Keratinocyte (primary cell): ENCODE measurements around the gene CNTROB. TPM values are rescaled to one million over a fixed set of nuclear protein-coding genes. Genes with fewer than 3 reads are reported as not detected.

Experiments
- DNase-seq: peaks from one replicate; pipeline ENCODE4 v3.0.0-alpha.2; 2011; ENCODE audit warnings: low read depth, missing footprints, low spot score
- FAIRE-seq: peaks from 2 replicates; lab custom pipeline; 2011; peaks lifted over from hg19 to GRCh38; lab: Jason Lieb, UNC
- H2AFZ ChIP-seq: 2 replicates; pipeline ENCODE4 v1.6.0; 2012; ENCODE audit warnings: low read length, control low read depth, inconsistent platforms; ENCODE audit not compliant: control insufficient read depth
- H3K27ac ChIP-seq: 2 replicates; pipeline ENCODE4 v1.5.1; 2011; ENCODE audit warnings: low read length; ENCODE audit not compliant: control insufficient read depth, insufficient read depth
- H3K27me3 ChIP-seq: 3 replicates; pipeline ENCODE4 v1.6.0; 2011; ENCODE audit warnings: low read length; ENCODE audit not compliant: control insufficient read depth, insufficient read depth; ENCODE audit errors: extremely low read depth
- H3K36me3 ChIP-seq, 2 experiments: 2 replicates in 1 of 2; 3 replicates in 1 of 2; pipeline ENCODE4 v1.5.1; 2011; ENCODE audit warnings: low read length in 2 of 2, mild to moderate bottlenecking in 1 of 2; ENCODE audit not compliant: control insufficient read depth in 2 of 2, insufficient read depth in 2 of 2; ENCODE audit errors: extremely low read depth in 1 of 2
- H3K4me1 ChIP-seq: 3 replicates; pipeline ENCODE4 v1.5.1; 2011; ENCODE audit warnings: low read length; ENCODE audit not compliant: control insufficient read depth, insufficient read depth; ENCODE audit errors: extremely low read depth
- H3K4me2 ChIP-seq: 3 replicates; pipeline ENCODE4 v1.6.0; 2011; ENCODE audit warnings: low read depth, low read length; ENCODE audit not compliant: control insufficient read depth, insufficient read depth; ENCODE audit errors: extremely low read depth
- H3K4me3 ChIP-seq, 3 experiments: fragments of 200-600 bp in 1 of 3; sonication (generic) in 1 of 3; 2 replicates in 2 of 3; 3 replicates in 1 of 3; pipeline ENCODE4 v1.5.1; 2011 to 2016; ENCODE audit warnings: low read length in 3 of 3, mild to moderate bottlenecking in 3 of 3, control low read depth in 2 of 3, inconsistent platforms in 1 of 3, low read depth in 1 of 3, mixed read lengths in 1 of 3, mixed run types in 1 of 3, moderate library complexity in 1 of 3; ENCODE audit not compliant: control insufficient read depth in 2 of 3, insufficient read depth in 2 of 3; ENCODE audit errors: extremely low read depth in 1 of 3
- H3K79me2 ChIP-seq: 2 replicates; pipeline ENCODE4 v1.6.0; 2012; ENCODE audit warnings: low read length; ENCODE audit not compliant: control insufficient read depth, insufficient read depth
- H3K9ac ChIP-seq: 3 replicates; pipeline ENCODE4 v1.6.0; 2011; ENCODE audit warnings: low read length; ENCODE audit not compliant: control insufficient read depth, insufficient read depth; ENCODE audit errors: extremely low read depth
- H3K9me1 ChIP-seq: 3 replicates; pipeline ENCODE4 v1.6.0; 2011; ENCODE audit warnings: low read length; ENCODE audit not compliant: control insufficient read depth, insufficient read depth; ENCODE audit errors: extremely low read depth
- H3K9me3 ChIP-seq: 2 replicates; pipeline ENCODE4 v1.5.1; 2012; ENCODE audit warnings: low read depth, low read length; ENCODE audit not compliant: control insufficient read depth
- H4K20me1 ChIP-seq: 3 replicates; pipeline ENCODE4 v1.6.0; 2011; ENCODE audit warnings: low read length; ENCODE audit not compliant: control insufficient read depth, insufficient read depth; ENCODE audit errors: extremely low read depth
- CTCF ChIP-seq, 3 experiments: IDR thresholded peaks in 1 of 3; conservative IDR thresholded peaks in 1 of 3; optimal IDR thresholded peaks in 1 of 3; 2 replicates in 2 of 3; 3 replicates in 1 of 3; pipeline versions ENCODE3 to v1.5.1; 2011; ENCODE audit warnings: low read length in 3 of 3, mild to moderate bottlenecking in 3 of 3, moderate library complexity in 2 of 3, control low read depth in 1 of 3, inconsistent platforms in 1 of 3; ENCODE audit not compliant: insufficient read depth in 2 of 3; ENCODE audit errors: extremely low read depth in 1 of 3
- EZH2 ChIP-seq: IDR thresholded peaks from one replicate; pipeline ENCODE4 v1.6.1; 2012; ENCODE audit warnings: inconsistent platforms, mild to moderate bottlenecking, low read length, moderate library complexity
- dilution Hi-C: fragments of 300-500 bp; cut with MboI; formaldehyde crosslinking; loops from one replicate; pipeline ENCODE4 v1.7.0; 2020; ENCODE audit warnings: low sequenced_read_pairs; ENCODE audit not compliant: extremely low pct_ligation_motif_present
- polyA plus RNA-seq, 5 experiments: library from polyadenylated mRNA; depleted of rRNA in 3 of 5; stranded (reverse) in 3 of 5; stranded (forward) in 1 of 5; unstranded in 1 of 5; fragments of >200 nt; gene quantifications; 1 replicate in 1 of 5; 2 replicates in 3 of 5; 3 replicates in 1 of 5; pipeline versions ENCODE4 v1.2.1 to v1.2.3, GENCODE V29; 2011 to 2012; ENCODE audit warnings: missing spikeins in 2 of 5, low read depth in 1 of 5, low replicate concordance in 1 of 5

CNTROB gene
- polyA plus RNA-seq, 1 donor (not counting 4 experiments of a cell fraction or from before 2014, with no cell fraction given), result 17.4 TPM

- Histone ChIP-seq H2AFZ (peak overlapping the region; percentile 48), H3K9me1 (no peaks in the 10 kb centered on the region), H3K4me3 (no peak overlapping the region), H3K4me2 (peak overlapping the region; percentile 52), H3K9me3 (no peaks in the 10 kb centered on the region), H3K4me1 (peaks cover 13% of the 10 kb centered on the region), H3K9ac (no peak overlapping the region), H3K79me2 (no peaks in the 10 kb centered on the region), H4K20me1 (no peaks in the 10 kb centered on the region), H3K27me3 (no peaks in the 10 kb centered on the region), H3K36me3 (no peaks in the 10 kb centered on the region), H3K27ac (peak overlapping the region; percentile 7)
- TF ChIP-seq CTCF (optimal IDR thresholded peaks at IDR 0.05 in 1 of 3, IDR thresholded peaks at IDR 0.05 in 1 of 3, conservative IDR thresholded peaks at IDR 0.05 in 1 of 3; ENCODE audit: extremely low read depth in 1 of 3, insufficient read depth in 2 of 3, low read length in 3 of 3) (peak in 1 of 3 experiments; percentile 42), EZH2 (no peak)
- no peak for DNase-seq
- dilution Hi-C loops, result no loop called here
- no peak for FAIRE-seq
Measured at GRCh38 chr17:7982666-7983065, 50.7 kb downstream of the CNTROB start.

DNA sequence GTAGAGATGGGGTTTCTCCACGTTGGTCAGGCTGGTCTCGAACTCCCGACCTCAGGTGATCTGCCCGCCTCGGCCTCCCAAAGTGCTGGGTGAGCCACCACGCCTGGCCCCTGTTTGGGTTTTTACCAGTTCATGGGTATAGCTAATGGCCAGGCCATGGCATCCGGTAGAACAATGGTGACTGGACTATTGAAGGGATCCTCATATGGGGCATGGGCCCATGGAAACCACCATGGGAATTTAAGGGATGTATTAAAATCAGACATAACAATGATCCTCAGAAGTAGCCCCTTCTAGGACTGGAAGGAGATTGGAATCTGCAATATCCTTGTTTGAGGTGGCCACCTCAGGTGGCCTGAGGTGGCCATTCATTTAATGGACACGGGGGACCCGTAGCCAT, 52.9 kb downstream of the CNTROB start:
- H3K9me3 ChIP-seq, result no peaks in the 10 kb centered on the region
- no peaks in the 10 kb centered on the region for H3K36me3 ChIP-seq
- dilution Hi-C loops, result no loop called here
- no peaks in the 10 kb centered on the region for H3K79me2 ChIP-seq
- H3K27me3 ChIP-seq, result no peaks in the 10 kb centered on the region
- no peak overlapping the region for H2AFZ ChIP-seq
- TF ChIP-seq CTCF (optimal IDR thresholded peaks at IDR 0.05 in 1 of 3, IDR thresholded peaks at IDR 0.05 in 1 of 3, conservative IDR thresholded peaks at IDR 0.05 in 1 of 3; ENCODE audit: extremely low read depth in 1 of 3, insufficient read depth in 2 of 3, low read length in 3 of 3) (no peak), EZH2 (no peak)
- DNase-seq (no peak), FAIRE-seq (no peak)
- H3K27ac ChIP-seq, result no peak overlapping the region
- peaks cover 16% of the 10 kb centered on the region for H3K4me1 ChIP-seq
- H3K4me3 ChIP-seq, result no peak overlapping the region
- no peaks in the 10 kb centered on the region for H4K20me1 ChIP-seq
- H3K9ac ChIP-seq, result no peak overlapping the region
- no peaks in the 10 kb centered on the region for H3K9me1 ChIP-seq
- H3K4me2 ChIP-seq, result no peak overlapping the region
